KMS-11 (cell line): ENCODE data around the gene MEP1B.

Experiments
- H2AFZ ChIP-seq: fragments of 200-600 bp; sonication (generic); 2 replicates; pipeline ENCODE4 v1.6.1; 2016; ENCODE audit warnings: antibody characterized with exemption, mixed run types, low read depth
- H3K27ac ChIP-seq: fragments of 200-600 bp; sonication (generic); 2 replicates; pipeline ENCODE4 v1.6.1; 2016; ENCODE audit warnings: mild to moderate bottlenecking, mixed run types
- H3K27me3 ChIP-seq: fragments of 200-600 bp; sonication (generic); 2 replicates; pipeline ENCODE4 v1.6.1; 2017; ENCODE audit warnings: mild to moderate bottlenecking, low read depth, mixed run types, moderate library complexity; ENCODE audit not compliant: insufficient read depth
- H3K36me3 ChIP-seq: fragments of 200-600 bp; sonication (generic); 2 replicates; pipeline ENCODE4 v1.6.1; 2017; ENCODE audit warnings: mild to moderate bottlenecking, mixed run types; ENCODE audit not compliant: insufficient read depth
- H3K4me1 ChIP-seq: fragments of 200-600 bp; sonication (generic); 2 replicates; pipeline ENCODE4 v1.6.1; 2016; ENCODE audit warnings: mild to moderate bottlenecking, low read depth, mixed run types; ENCODE audit not compliant: poor library complexity, severe bottlenecking
- H3K4me2 ChIP-seq: fragments of 200-600 bp; sonication (generic); 2 replicates; pipeline ENCODE4 v1.7.0; 2016; ENCODE audit warnings: mild to moderate bottlenecking, mixed run types
- H3K4me3 ChIP-seq: fragments of 200-600 bp; sonication (generic); IDR thresholded peaks from 2 replicates; pipeline ENCODE4 v1.6.1; 2017; ENCODE audit warnings: low read depth, low read length, mixed read lengths; ENCODE audit not compliant: insufficient read depth
- H3K79me2 ChIP-seq: fragments of 200-600 bp; sonication (generic); 2 replicates; pipeline ENCODE4 v1.6.1; 2016; ENCODE audit warnings: low read depth, mixed run types; ENCODE audit not compliant: insufficient read depth
- H3K9ac ChIP-seq: fragments of 200-600 bp; sonication (generic); 2 replicates; pipeline ENCODE4 v1.6.1; 2016; ENCODE audit warnings: mild to moderate bottlenecking, mixed run types
- H4K20me1 ChIP-seq: fragments of 200-600 bp; sonication (generic); 2 replicates; pipeline ENCODE4 v1.6.1; 2016; ENCODE audit warnings: mild to moderate bottlenecking, mixed run types; ENCODE audit not compliant: insufficient read depth
- CTCF ChIP-seq: fragments of 200-600 bp; sonication (generic); conservative IDR thresholded peaks from 2 replicates; pipeline ENCODE4 v1.6.1; 2017; ENCODE audit warnings: low read depth, mild to moderate bottlenecking, antibody characterized with exemption, low read length, moderate library complexity, mixed read lengths

Gene MEP1B

GRCh38 chr18:32249147-32249929 is 59.5 kb downstream of the MEP1B start:
- Histone ChIP-seq H3K36me3 (no peaks in the 10 kb centered on the region), H3K27ac (no peak overlapping the region), H3K9ac (no peak overlapping the region), H3K4me2 (no peak overlapping the region), H3K4me1 (no peaks in the 10 kb centered on the region), H4K20me1 (no peaks in the 10 kb centered on the region), H3K27me3 (no peaks in the 10 kb centered on the region), H3K4me3 (no peak overlapping the region), H2AFZ (no peak overlapping the region), H3K79me2 (no peaks in the 10 kb centered on the region)
- TF ChIP-seq CTCF: no peak

GRCh38 chr18:32251466-32251865 is 61.6 kb downstream of the MEP1B start:
- no peak for TF ChIP-seq CTCF
- Histone ChIP-seq H3K36me3 (no peaks in the 10 kb centered on the region), H3K4me3 (no peak overlapping the region), H3K9ac (no peak overlapping the region), H3K79me2 (no peaks in the 10 kb centered on the region), H2AFZ (no peak overlapping the region), H3K27me3 (no peaks in the 10 kb centered on the region), H3K4me2 (no peak overlapping the region), H3K4me1 (no peaks in the 10 kb centered on the region), H3K27ac (no peak overlapping the region), H4K20me1 (no peaks in the 10 kb centered on the region)

GRCh38 chr18:32252141-32252860 is 62.5 kb downstream of the MEP1B start:
- Histone ChIP-seq H3K4me1 (no peaks in the 10 kb centered on the region), H3K79me2 (no peaks in the 10 kb centered on the region), H3K9ac (no peak overlapping the region), H3K4me2 (no peak overlapping the region), H3K27ac (no peak overlapping the region), H3K27me3 (no peaks in the 10 kb centered on the region), H4K20me1 (no peaks in the 10 kb centered on the region), H3K36me3 (no peaks in the 10 kb centered on the region), H3K4me3 (no peak overlapping the region), H2AFZ (no peak overlapping the region)
- no peak for TF ChIP-seq CTCF

GRCh38 chr18:32255570-32255969 is 65.7 kb downstream of the MEP1B start:
- Histone ChIP-seq H3K4me2 (no peak overlapping the region), H3K27me3 (no peaks in the 10 kb centered on the region), H4K20me1 (no peaks in the 10 kb centered on the region), H3K27ac (no peak overlapping the region), H3K4me3 (no peak overlapping the region), H3K9ac (no peak overlapping the region), H2AFZ (no peak overlapping the region), H3K4me1 (no peaks in the 10 kb centered on the region), H3K36me3 (no peaks in the 10 kb centered on the region), H3K79me2 (no peaks in the 10 kb centered on the region)
- TF ChIP-seq CTCF: no peak
